MCF 10A (cell line): ENCODE data around the gene TPD52L1. TPM values are rescaled to one million over a fixed set of nuclear protein-coding genes. Genes with fewer than 3 reads are reported as not detected.

ENCODE experiments used
- BruUV-seq: library from RNA; stranded (reverse); fragments of 400-500 nt; replicated peaks from 2 replicates; lab custom pipeline; 2021; lab: Mats Ljungman, UMichigan
- CTCF ChIA-PET: fragments of 300-600 bp; sonication (Branson Sonifier 250); formaldehyde crosslinking; extraction: SDS; loops from one replicate; lab custom pipeline; 2021; ENCODE audit warnings: antibody characterized with exemption, inconsistent platforms; lab: Yijun Ruan, JAX
- POLR2A ChIA-PET: fragments of 300-600, 350-650 bp; sonication (Branson Sonifier 250); formaldehyde crosslinking; extraction: SDS; loops from one replicate; lab custom pipeline; 2020; ENCODE audit warnings: antibody characterized with exemption, inconsistent platforms; lab: Yijun Ruan, JAX
- DNase-seq: peaks from one replicate; pipeline ENCODE4 v3.0.0-alpha.2; 2018; ENCODE audit not compliant: unreplicated experiment
- H3K27ac Mint-ChIP-seq: one replicate; pipeline ENCODE4 v1.8.0; 2022; ENCODE audit warnings: mild to moderate bottlenecking, low read depth, mixed read lengths; ENCODE audit not compliant: unreplicated experiment
- H3K27me3 Mint-ChIP-seq: one replicate; pipeline ENCODE4 v1.8.0; 2022; ENCODE audit warnings: mixed read lengths; ENCODE audit not compliant: insufficient read depth, unreplicated experiment
- H3K36me3 Mint-ChIP-seq: one replicate; pipeline ENCODE4 v1.8.0; 2022; ENCODE audit warnings: mild to moderate bottlenecking, moderate library complexity, mixed read lengths; ENCODE audit not compliant: insufficient read depth, unreplicated experiment
- H3K4me1 Mint-ChIP-seq: one replicate; pipeline ENCODE4 v1.8.0; 2022; ENCODE audit warnings: mixed read lengths; ENCODE audit not compliant: insufficient read depth, unreplicated experiment
- H3K4me3 Mint-ChIP-seq: one replicate; pipeline ENCODE4 v1.8.0; 2022; ENCODE audit warnings: mild to moderate bottlenecking, moderate library complexity, mixed read lengths; ENCODE audit not compliant: unreplicated experiment
- H3K9me3 Mint-ChIP-seq: one replicate; pipeline ENCODE4 v1.8.0; 2022; ENCODE audit warnings: mixed read lengths; ENCODE audit not compliant: unreplicated experiment
- intact Hi-C: fragments of 100-400 bp; cut with micrococcal nuclease; formaldehyde crosslinking; loops from 2 replicates; pipeline ENCODE4 v1.14.1; 2022
- total RNA-seq: library from RNA; stranded (reverse); gene quantifications from 2 replicates; pipeline ENCODE4 v1.2.3, GENCODE V29; 2022
- TF ChIP-seq, protein P1 (sequence below): fragments of 200-600 bp; IDR thresholded peaks from one replicate; pipeline ENCODE4 v1.8.0; 2022; ENCODE audit warnings: antibody characterized with exemption, mild to moderate bottlenecking; ENCODE audit not compliant: unreplicated experiment

The TPD52L1 gene
- total RNA-seq, 1 experiment from 2014 or later: 69.5 TPM

DNA sequence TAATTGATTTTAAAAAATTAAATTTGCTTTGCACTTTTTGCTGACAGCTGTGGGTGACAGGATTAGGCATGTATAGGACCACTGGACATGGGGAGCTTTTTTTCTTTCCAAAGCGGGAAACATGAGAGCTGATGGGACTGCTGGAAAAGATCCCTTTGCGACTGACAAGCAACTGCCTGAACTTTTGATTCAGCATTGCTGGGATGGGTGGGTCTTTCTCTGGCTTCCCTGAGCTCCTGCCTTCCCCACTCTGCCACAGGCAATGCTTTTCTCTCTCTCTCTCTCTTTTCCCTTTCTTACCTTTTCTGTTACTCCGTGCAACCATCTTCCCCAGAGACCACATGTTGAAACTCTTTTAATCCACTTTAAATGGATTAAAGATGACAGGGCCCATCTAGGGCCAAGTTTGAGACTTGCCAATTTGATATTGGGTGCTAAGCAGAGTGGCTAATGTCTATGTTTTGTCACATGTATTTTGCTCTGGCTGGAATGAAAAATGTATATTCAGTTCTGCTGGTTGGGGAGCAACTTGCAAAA is 33.5 kb upstream of the TPD52L1 start:
- CTCF ChIA-PET: interaction anchor here (0.6 to 2.1 kb wide), 5 partner anchors 19 to 266 kb away, joined by 3 to 15 read pairs (median 3); partner anchors contain the start of gene TPD52L1
- BruUV-seq: no TSS peak

DNA sequence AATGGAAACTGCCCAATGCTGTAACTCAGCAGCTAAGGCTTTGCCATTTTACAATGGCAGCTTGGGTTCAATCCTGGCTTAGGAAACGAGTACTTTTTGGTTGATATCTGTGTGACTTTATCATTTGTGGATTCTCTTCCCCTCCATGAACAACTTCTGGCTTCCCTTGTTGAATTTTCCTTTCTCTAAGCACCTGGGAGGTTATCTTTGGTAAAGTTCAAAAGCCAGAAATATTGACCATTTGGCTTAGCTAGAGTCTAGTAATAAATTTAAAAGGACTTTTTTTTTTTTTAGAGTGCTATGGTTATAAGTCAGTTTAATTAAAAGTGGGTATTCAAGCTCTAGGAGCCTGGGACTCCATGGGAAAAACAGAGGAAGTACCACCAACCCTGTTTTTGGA is 31.7 kb upstream of the TPD52L1 start:
- TF ChIP-seq, protein P1, sequence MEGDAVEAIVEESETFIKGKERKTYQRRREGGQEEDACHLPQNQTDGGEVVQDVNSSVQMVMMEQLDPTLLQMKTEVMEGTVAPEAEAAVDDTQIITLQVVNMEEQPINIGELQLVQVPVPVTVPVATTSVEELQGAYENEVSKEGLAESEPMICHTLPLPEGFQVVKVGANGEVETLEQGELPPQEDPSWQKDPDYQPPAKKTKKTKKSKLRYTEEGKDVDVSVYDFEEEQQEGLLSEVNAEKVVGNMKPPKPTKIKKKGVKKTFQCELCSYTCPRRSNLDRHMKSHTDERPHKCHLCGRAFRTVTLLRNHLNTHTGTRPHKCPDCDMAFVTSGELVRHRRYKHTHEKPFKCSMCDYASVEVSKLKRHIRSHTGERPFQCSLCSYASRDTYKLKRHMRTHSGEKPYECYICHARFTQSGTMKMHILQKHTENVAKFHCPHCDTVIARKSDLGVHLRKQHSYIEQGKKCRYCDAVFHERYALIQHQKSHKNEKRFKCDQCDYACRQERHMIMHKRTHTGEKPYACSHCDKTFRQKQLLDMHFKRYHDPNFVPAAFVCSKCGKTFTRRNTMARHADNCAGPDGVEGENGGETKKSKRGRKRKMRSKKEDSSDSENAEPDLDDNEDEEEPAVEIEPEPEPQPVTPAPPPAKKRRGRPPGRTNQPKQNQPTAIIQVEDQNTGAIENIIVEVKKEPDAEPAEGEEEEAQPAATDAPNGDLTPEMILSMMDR: no peak
- BruUV-seq: no TSS peak
- H3K27ac Mint-ChIP-seq: no peak overlapping the region
- no peaks in the 10 kb centered on the region for H3K27me3 Mint-ChIP-seq
- peaks cover 17% of the 10 kb centered on the region for H3K4me1 Mint-ChIP-seq
- intact Hi-C loops: no loop called here
- no peaks in the 10 kb centered on the region for H3K36me3 Mint-ChIP-seq
- no peaks in the 10 kb centered on the region for H3K9me3 Mint-ChIP-seq
- H3K4me3 Mint-ChIP-seq: no peak overlapping the region
- no peak for DNase-seq
- ChIA-PET CTCF (interaction anchor here (0.6 to 0.8 kb wide), 3 partner anchors 30 to 1740 kb away, joined by 3 read pairs; no protein-coding TSS in a partner anchor), POLR2A (interaction anchor here (0.7 to 1.7 kb wide), 3 partner anchors 156 to 1444 kb away, joined by 3 to 5 read pairs (median 3); no protein-coding TSS in a partner anchor)

More for the DNA sequence above, 33.5 kb upstream of the TPD52L1 start:
- intact Hi-C loops: no loop called here
- Mint-ChIP-seq H3K27me3 (no peaks in the 10 kb centered on the region), H3K4me1 (peaks cover 17% of the 10 kb centered on the region), H3K27ac (no peak overlapping the region), H3K4me3 (no peak overlapping the region), H3K9me3 (no peaks in the 10 kb centered on the region), H3K36me3 (no peaks in the 10 kb centered on the region)
- POLR2A ChIA-PET: interaction anchor here (0.5 to 1.4 kb wide), 3 partner anchors 21 to 157 kb away, joined by 3 to 4 read pairs (median 3); no protein-coding TSS in a partner anchor
- no peak for DNase-seq
- TF ChIP-seq, protein P1: no peak

GRCh38 chr6:125123051-125123450 is 30.5 kb upstream of the TPD52L1 start:
- H3K9me3 Mint-ChIP-seq: no peaks in the 10 kb centered on the region
- H3K27me3 Mint-ChIP-seq: no peaks in the 10 kb centered on the region
- peak overlapping the region; percentile 76 for H3K27ac Mint-ChIP-seq
- ChIA-PET POLR2A (interaction anchor here (0.7 to 1.8 kb wide), 7 partner anchors 9 to 587 kb away, joined by 3 to 13 read pairs (median 3); partner anchors contain the start of gene TPD52L1), CTCF (interaction anchor here (0.6 to 3.0 kb wide), 11 partner anchors 9 to 512 kb away, joined by 3 to 24 read pairs (median 5); partner anchors contain the start of gene TPD52L1)
- no peaks in the 10 kb centered on the region for H3K36me3 Mint-ChIP-seq
- peak overlapping the region; percentile 42 for H3K4me3 Mint-ChIP-seq
- intact Hi-C loops: no loop called here
- no TSS peak for BruUV-seq
- no peak for DNase-seq
- TF ChIP-seq, protein P1: no peak
- peaks cover 17% of the 10 kb centered on the region for H3K4me1 Mint-ChIP-seq

- intact Hi-C loops: no loop called here
Measured at GRCh38 chr6:125123468-125124048, 30.0 kb upstream of the TPD52L1 start.

More at GRCh38 chr6:125123468-125124048, 30.0 kb upstream of the TPD52L1 start:
- peak overlapping the region; percentile 76 for H3K27ac Mint-ChIP-seq
- no peaks in the 10 kb centered on the region for H3K36me3 Mint-ChIP-seq
- H3K4me1 Mint-ChIP-seq: peaks cover 17% of the 10 kb centered on the region
- no TSS peak for BruUV-seq
- DNase-seq: peak; percentile 58
- H3K27me3 Mint-ChIP-seq: no peaks in the 10 kb centered on the region
- ChIA-PET CTCF (interaction anchor here (0.6 to 3.0 kb wide), 21 partner anchors 9 to 512 kb away, joined by 3 to 24 read pairs (median 5); partner anchors contain the start of gene TPD52L1), POLR2A (interaction anchor here (0.5 to 1.8 kb wide), 13 partner anchors 9 to 657 kb away, joined by 3 to 13 read pairs (median 3); partner anchors contain the start of genes HDDC2, RNF217 and TPD52L1)
- peak overlapping the region; percentile 42 for H3K4me3 Mint-ChIP-seq
- H3K9me3 Mint-ChIP-seq: no peaks in the 10 kb centered on the region
- TF ChIP-seq, protein P1: no peak
